Endothelial cell of umbilical vein (primary cell): ENCODE results near the gene TARBP1. TPM values are rescaled to one million over a fixed set of nuclear protein-coding genes. Genes with fewer than 3 reads are reported as not detected.

Source experiments
- BruUV-seq: library from RNA; stranded (reverse); fragments of 400-500 nt; replicated peaks from 2 replicates; lab custom pipeline; 2021; lab: Mats Ljungman, UMichigan
- CTCF ChIA-PET: fragments of 300-600, 350-600 bp; sonication (Branson Sonifier 250); formaldehyde crosslinking; loops from one replicate; lab custom pipeline; 2021; ENCODE audit warnings: antibody characterized with exemption, inconsistent platforms; lab: Charles Lee
- POLR2A ChIA-PET: fragments of 300-600, 350-600 bp; sonication (Branson Sonifier 250); formaldehyde crosslinking; loops from one replicate; lab custom pipeline; 2021; ENCODE audit warnings: antibody characterized with exemption, inconsistent platforms; lab: Charles Lee
- DNase-seq: peaks from one replicate; pipeline ENCODE4 v3.0.0-alpha.2; 2011; ENCODE audit warnings: low read depth, low spot score
- FAIRE-seq: peaks from 2 replicates; lab custom pipeline; 2011; peaks lifted over from hg19 to GRCh38; lab: Jason Lieb, UNC
- H2AFZ ChIP-seq: 2 replicates; pipeline ENCODE4 v1.6.0; 2012; ENCODE audit warnings: low read depth, low read length, control low read depth, inconsistent platforms
- H3K27ac ChIP-seq: 2 replicates; pipeline ENCODE4 v1.5.1; 2011; ENCODE audit warnings: low read depth, mild to moderate bottlenecking, control low read depth, low read length, moderate library complexity; ENCODE audit not compliant: insufficient read depth
- H3K27me3 ChIP-seq, 2 experiments: 2 replicates each; pipeline versions ENCODE4 v1.6.0 to v1.6.1; 2011; ENCODE audit warnings: low read length in 2 of 2, mixed read lengths in 1 of 2; ENCODE audit not compliant: control insufficient read depth in 2 of 2, insufficient read depth in 2 of 2
- H3K36me3 ChIP-seq, 2 experiments: 2 replicates in 1 of 2; 3 replicates in 1 of 2; pipeline ENCODE4 v1.5.1; 2011; ENCODE audit warnings: low read length in 2 of 2, mild to moderate bottlenecking in 1 of 2, moderate library complexity in 1 of 2; ENCODE audit not compliant: control insufficient read depth in 2 of 2, insufficient read depth in 2 of 2; ENCODE audit errors: extremely low read depth in 1 of 2
- H3K4me1 ChIP-seq: 3 replicates; pipeline ENCODE4 v1.5.1; 2011; ENCODE audit warnings: mild to moderate bottlenecking, low read length; ENCODE audit not compliant: control insufficient read depth, insufficient read depth; ENCODE audit errors: extremely low read depth
- H3K4me2 ChIP-seq: 2 replicates; pipeline ENCODE4 v1.6.1; 2011; ENCODE audit warnings: low read length, control low read depth, mixed read lengths; ENCODE audit not compliant: insufficient read depth
- H3K4me3 ChIP-seq, 3 experiments: fragments of 200-600 bp in 1 of 3; sonication (generic), shearing (Covaris generic) in 1 of 3; replicated peaks in 1 of 3; 2 replicates each; pipeline ENCODE4 v1.5.1; 2011 to 2016; ENCODE audit warnings: control low read depth in 3 of 3, low read length in 3 of 3, mild to moderate bottlenecking in 2 of 3, inconsistent platforms in 1 of 3, low read depth in 1 of 3, moderate library complexity in 1 of 3; ENCODE audit not compliant: insufficient read depth in 1 of 3
- H3K79me2 ChIP-seq: 2 replicates; pipeline ENCODE4 v1.6.0; 2012; ENCODE audit warnings: low read length, inconsistent platforms; ENCODE audit not compliant: control insufficient read depth, insufficient read depth
- H3K9ac ChIP-seq: replicated peaks from 2 replicates; pipeline ENCODE3; 2011; ENCODE audit warnings: low read length, control low read depth; ENCODE audit not compliant: insufficient read depth; ENCODE audit errors: extremely low read depth
- H3K9me1 ChIP-seq: replicated peaks from 3 replicates; pipeline ENCODE4 v1.6.0; 2011; ENCODE audit warnings: mild to moderate bottlenecking, low read length; ENCODE audit not compliant: control insufficient read depth, insufficient read depth; ENCODE audit errors: extremely low read depth
- H3K9me3 ChIP-seq: replicated peaks from 2 replicates; pipeline ENCODE4 v1.5.1; 2012; ENCODE audit warnings: low read length, inconsistent platforms; ENCODE audit not compliant: control insufficient read depth, insufficient read depth
- H4K20me1 ChIP-seq: replicated peaks from 2 replicates; pipeline ENCODE3; 2011; ENCODE audit warnings: mild to moderate bottlenecking, low read length; ENCODE audit not compliant: control insufficient read depth, insufficient read depth; ENCODE audit errors: extremely low read depth
- CTCF ChIP-seq, 2 donors: IDR thresholded peaks; 1 replicate in 1 of 2; 2 replicates in 1 of 2; pipeline ENCODE4 v1.5.1; 2011; ENCODE audit warnings: low read length in 2 of 2, mild to moderate bottlenecking in 2 of 2, moderate library complexity in 2 of 2, control low read depth in 1 of 2, inconsistent platforms in 1 of 2, low read depth in 1 of 2; ENCODE audit not compliant: insufficient read depth in 1 of 2; ENCODE audit errors: extremely low read depth in 1 of 2
- FOS ChIP-seq: IDR thresholded peaks from 2 replicates; pipeline ENCODE4 v1.6.1; 2011; ENCODE audit warnings: mild to moderate bottlenecking, low read length, moderate library complexity, borderline replicate concordance; ENCODE audit not compliant: insufficient read depth
- GATA2 ChIP-seq: IDR thresholded peaks from 2 replicates; pipeline ENCODE4 v1.7.0; 2011; ENCODE audit warnings: low read depth, mild to moderate bottlenecking, moderate library complexity, mixed read lengths, low read length; ENCODE audit not compliant: insufficient read length, insufficient read depth
- MAX ChIP-seq: IDR thresholded peaks from 2 replicates; pipeline ENCODE4 v1.6.1; 2011; ENCODE audit not compliant: insufficient read depth, insufficient read length
- MYC ChIP-seq: IDR thresholded peaks from one replicate; pipeline ENCODE4 v1.6.1; 2011; ENCODE audit warnings: mild to moderate bottlenecking, low read depth, low read length
- POLR2A ChIP-seq: IDR thresholded peaks from 2 replicates; pipeline ENCODE4 v1.6.1; 2012; ENCODE audit warnings: low read depth, mild to moderate bottlenecking, control low read depth, low read length
- POLR2AphosphoS5 ChIP-seq: IDR thresholded peaks from 2 replicates; pipeline ENCODE4 v1.6.1; 2012; ENCODE audit warnings: low read depth, mild to moderate bottlenecking, control low read depth, low read length, moderate library complexity; ENCODE audit not compliant: insufficient read depth
- dilution Hi-C: fragments of 300-500 bp; cut with MboI; formaldehyde crosslinking; loops from one replicate; pipeline ENCODE4 v1.15.0; 2019; ENCODE audit warnings: low sequenced_read_pairs; ENCODE audit not compliant: extremely low pct_ligation_motif_present
- intact Hi-C: fragments of 100-400 bp; cut with micrococcal nuclease; formaldehyde crosslinking; loops from one replicate; pipeline ENCODE4 v1.10.0; 2022
- polyA plus RNA-seq, 4 experiments: library from polyadenylated mRNA; depleted of rRNA in 3 of 4; stranded (reverse) in 3 of 4; unstranded in 1 of 4; fragments of >200 nt; gene quantifications; 2 replicates each; pipeline versions ENCODE4 v1.2.1 to v1.2.3, GENCODE V29; 2011 to 2012; ENCODE audit warnings: missing spikeins in 1 of 4
- total RNA-seq: library from RNA; stranded (reverse); gene quantifications from 2 replicates; pipeline ENCODE4 v1.2.3, GENCODE V29; 2021

Gene TARBP1
- total and polyA plus RNA-seq, 2 donors (not counting 3 experiments of a cell fraction or from before 2014, with no cell fraction given), result 17.3 to 23.4 TPM

GRCh38 chr1:234497589-234497988, 18.6 kb upstream of the TARBP1 start:
- Histone ChIP-seq H3K27me3 (no peaks in the 10 kb centered on the region), H3K27ac (no peak overlapping the region), H3K9me1 (no peaks in the 10 kb centered on the region), H3K9ac (no peak overlapping the region), H3K79me2 (no peaks in the 10 kb centered on the region), H3K4me2 (no peak overlapping the region), H3K4me3 (no peak overlapping the region), H3K9me3 (no peaks in the 10 kb centered on the region), H2AFZ (no peak overlapping the region), H4K20me1 (no peaks in the 10 kb centered on the region), H3K4me1 (peaks cover 8% of the 10 kb centered on the region), H3K36me3 (no peaks in the 10 kb centered on the region)
- FAIRE-seq (no peak), DNase-seq (no peak)
- ChIA-PET CTCF (interaction anchor here (0.8 to 3.9 kb wide), 6 partner anchors 9 to 596 kb away, joined by 3 to 116 read pairs (median 20); no protein-coding TSS in a partner anchor), POLR2A (no interaction called here)
- BruUV-seq, result no TSS peak
- intact Hi-C loops, result no loop called here
- dilution Hi-C loops, result no loop called here
- no peak for TF ChIP-seq GATA2
- no peak for TF ChIP-seq FOS
- TF ChIP-seq MYC, result no peak

GRCh38 chr1:234495231-234495990, 16.4 kb upstream of the TARBP1 start:
- no peak overlapping the region for H3K4me2 ChIP-seq
- H3K27ac ChIP-seq, result no peak overlapping the region
- dilution Hi-C loops (no loop called here), intact Hi-C loops (no loop called here)
- no peak overlapping the region for H2AFZ ChIP-seq
- H3K9me1 ChIP-seq, result no peaks in the 10 kb centered on the region
- TF ChIP-seq FOS, result no peak
- TF ChIP-seq POLR2AphosphoS5, result no peak
- TF ChIP-seq GATA2, result no peak
- no peak for TF ChIP-seq MYC
- no peak for TF ChIP-seq CTCF (IDR thresholded peaks at IDR 0.05; ENCODE audit: extremely low read depth in 1 of 2, insufficient read depth in 1 of 2, low read depth in 1 of 2, low read length in 2 of 2)
- TF ChIP-seq POLR2A, result no peak
- no peak for TF ChIP-seq MAX
- H3K9me3 ChIP-seq, result no peaks in the 10 kb centered on the region
- BruUV-seq, result no TSS peak
- H3K27me3 ChIP-seq, result no peaks in the 10 kb centered on the region
- H3K79me2 ChIP-seq, result no peaks in the 10 kb centered on the region
- no peaks in the 10 kb centered on the region for H4K20me1 ChIP-seq
- no peak for FAIRE-seq
- H3K4me3 ChIP-seq, result no peak overlapping the region
- no peak for DNase-seq
- H3K4me1 ChIP-seq, result peaks cover 8% of the 10 kb centered on the region
- POLR2A ChIA-PET, result interaction anchor here (0.7 kb wide), 1 partner anchor 13 kb away, joined by 3 read pairs; no protein-coding TSS in a partner anchor
- H3K9ac ChIP-seq, result no peak overlapping the region
- H3K36me3 ChIP-seq, result no peaks in the 10 kb centered on the region
- CTCF ChIA-PET, result interaction anchor here (0.7 to 2.2 kb wide), 9 partner anchors 8 to 1407 kb away, joined by 3 to 13 read pairs (median 3); no protein-coding TSS in a partner anchor
